Midbrain (tissue), 1 donor: ENCODE measurements around the gene TRAM2.
A peak's percentile ranks its signal among the peaks of the same experiment; 100 is the strongest.

Source experiments
- DNase-seq: peaks from one replicate; lab custom pipeline; 2025; lab: John Stamatoyannopoulos, UW

TRAM2 gene

DNA sequence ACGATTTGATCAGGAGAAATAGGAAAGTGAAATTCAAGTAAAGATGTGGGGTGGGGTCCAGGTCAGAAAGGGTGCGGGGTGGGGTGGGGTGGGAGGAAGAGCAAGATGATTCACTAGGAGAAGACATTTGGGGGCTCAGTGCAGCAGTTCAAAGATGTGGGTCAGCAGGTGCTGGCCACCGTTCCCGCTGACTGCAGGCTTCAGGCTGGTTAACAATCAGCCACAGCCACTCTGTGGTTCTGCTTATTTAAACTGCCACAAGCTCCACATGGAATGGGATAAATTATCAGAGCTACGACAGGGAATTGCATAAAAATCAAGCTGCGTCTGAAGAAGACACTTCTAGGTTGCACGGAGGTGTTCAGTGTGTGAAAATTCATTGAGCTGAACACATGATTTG, 49.4 kb downstream of the TRAM2 start:
- no peak for DNase-seq

GRCh38 chr6:52526634-52527033, 50.2 kb downstream of the TRAM2 start:
- no peak for DNase-seq

GRCh38 chr6:52524918-52525317, 51.9 kb downstream of the TRAM2 start:
- no peak for DNase-seq

- no peak for DNase-seq
These were observed 53.3 kb downstream of the TRAM2 start for GRCh38 chr6:52523378-52524142.

DNA sequence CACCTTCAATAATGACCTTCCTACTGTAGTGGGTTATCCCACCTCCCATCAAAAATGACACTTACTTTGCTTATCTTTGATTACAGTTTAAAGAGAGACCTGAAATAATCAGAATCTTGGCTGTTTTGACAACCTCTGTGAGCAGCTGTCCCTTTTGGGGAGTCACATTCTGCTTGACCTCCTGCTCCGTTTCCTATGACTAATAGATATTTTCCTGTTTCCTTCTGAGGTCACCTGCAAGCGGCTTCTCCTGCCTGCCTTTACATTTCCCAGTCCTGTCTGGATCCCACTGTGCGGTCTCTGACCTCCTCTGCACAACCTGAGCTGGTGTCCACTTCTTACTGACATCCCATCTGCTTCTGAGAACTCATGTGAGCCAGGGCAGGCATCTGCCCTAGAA, 54.2 kb downstream of the TRAM2 start:
- DNase-seq, result no peak

GRCh38 chr6:52522151-52522626, 54.7 kb downstream of the TRAM2 start:
- DNase-seq, result no peak

DNA sequence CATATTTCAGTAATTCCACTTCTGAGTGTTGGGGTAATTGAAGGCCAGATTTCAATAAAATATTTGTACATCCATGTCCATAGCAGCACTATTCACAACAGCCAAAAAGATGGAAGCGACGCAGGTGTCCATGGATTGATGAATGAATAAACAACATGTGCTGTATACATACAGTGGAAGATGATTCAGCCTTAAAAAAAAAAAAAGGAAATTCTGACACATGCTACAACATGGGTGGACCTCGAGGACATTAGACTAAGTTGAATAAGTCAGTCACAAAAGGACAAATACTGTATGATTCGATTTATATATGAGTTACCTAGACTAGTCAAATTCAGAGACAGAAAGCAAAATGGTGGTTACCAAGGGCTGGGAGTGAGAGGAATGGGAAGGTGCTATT, 57.2 kb downstream of the TRAM2 start:
- DNase-seq, result no peak

DNA sequence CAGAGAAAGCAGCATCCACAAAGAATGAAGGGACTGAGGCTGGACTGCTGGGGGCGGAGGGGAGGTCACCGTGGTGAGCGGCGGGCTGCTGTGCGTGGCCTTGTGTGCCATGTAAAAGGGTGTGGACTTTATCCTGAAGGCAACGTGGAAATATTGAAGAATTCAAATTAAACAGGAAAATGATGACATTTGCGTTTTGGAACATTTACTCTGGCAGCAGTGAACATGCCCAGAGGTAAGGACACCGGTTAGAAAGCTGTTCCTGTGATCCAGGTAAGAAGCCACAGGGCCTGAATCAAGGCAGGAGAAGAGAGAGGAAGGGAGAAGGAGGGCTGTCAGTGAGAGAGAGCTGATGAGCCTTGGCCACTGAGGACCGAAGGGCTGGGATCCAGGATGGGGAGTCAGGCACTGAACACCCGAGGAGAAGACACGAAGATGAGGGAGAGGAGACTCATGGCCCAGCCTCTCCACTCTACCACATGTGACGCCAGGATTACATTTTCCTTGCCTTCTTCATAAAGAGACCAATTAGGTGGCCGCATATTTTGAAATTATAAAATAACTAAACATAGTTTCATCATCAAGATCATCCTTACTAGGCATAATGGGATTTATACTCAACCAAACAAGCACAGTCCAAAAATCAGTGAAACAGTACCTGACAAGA, 58.4 kb downstream of the TRAM2 start:
- DNase-seq, result no peak

DNA sequence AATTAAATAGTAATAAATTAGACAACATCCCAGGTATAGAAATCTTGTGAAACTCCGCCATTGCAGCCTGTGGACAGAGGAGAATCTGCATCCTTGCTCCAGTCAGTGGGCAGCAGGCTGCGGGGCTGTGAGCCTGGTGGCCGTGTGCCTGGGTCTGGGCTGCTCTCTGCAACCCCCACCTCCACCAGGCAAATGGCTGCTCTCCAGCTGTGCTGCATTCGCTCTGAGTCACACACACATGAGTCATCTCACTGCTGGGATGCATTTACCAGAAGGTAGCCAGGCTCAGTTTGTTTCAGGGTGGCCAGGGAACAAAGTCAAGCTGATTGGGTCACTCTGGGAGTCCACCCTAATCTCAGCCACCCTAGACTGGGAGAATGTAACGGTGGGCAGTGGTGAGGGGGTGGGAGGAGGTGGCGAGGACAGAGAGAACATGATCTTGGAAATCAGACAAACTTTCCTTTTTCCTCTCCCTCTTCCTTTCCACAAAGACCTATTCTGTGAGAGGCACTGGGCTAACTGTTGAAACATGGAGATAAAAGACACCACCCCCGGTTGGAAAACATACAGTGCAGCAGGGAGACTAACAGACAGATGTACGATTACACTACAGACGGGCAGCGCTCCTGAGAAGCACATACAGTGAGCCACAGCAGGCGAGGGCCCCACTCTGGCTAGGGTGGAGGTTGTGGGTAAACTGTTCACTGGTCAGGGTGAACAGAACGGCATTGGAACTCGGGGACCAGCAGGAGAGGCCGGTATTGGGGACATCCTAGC, 59.2 kb downstream of the TRAM2 start:
- DNase-seq, result peak; percentile 38

DNA sequence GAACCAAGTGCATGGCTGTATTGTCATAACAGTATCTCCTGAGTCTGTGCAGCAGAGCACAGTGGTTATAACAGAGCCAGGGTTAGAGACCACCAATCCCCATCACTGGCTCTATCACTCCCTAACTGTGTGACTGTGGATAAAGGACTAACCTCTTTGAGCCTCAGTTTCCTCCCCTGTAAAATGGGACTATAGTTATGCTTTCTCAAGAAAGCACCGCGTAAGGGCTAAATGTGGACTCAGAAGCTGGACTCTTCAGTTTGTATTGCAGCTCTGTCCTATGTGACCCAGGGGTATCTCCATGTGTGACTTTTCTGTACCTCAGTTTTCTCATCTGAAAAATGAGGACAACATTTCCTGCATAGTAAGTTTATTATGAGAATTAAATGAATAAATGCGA, 59.9 kb downstream of the TRAM2 start:
- no peak for DNase-seq

- no peak for DNase-seq
These were observed 60.6 kb downstream of the TRAM2 start for GRCh38 chr6:52516269-52516668.

GRCh38 chr6:52515219-52515960, 61.5 kb downstream of the TRAM2 start:
- no peak for DNase-seq

DNA sequence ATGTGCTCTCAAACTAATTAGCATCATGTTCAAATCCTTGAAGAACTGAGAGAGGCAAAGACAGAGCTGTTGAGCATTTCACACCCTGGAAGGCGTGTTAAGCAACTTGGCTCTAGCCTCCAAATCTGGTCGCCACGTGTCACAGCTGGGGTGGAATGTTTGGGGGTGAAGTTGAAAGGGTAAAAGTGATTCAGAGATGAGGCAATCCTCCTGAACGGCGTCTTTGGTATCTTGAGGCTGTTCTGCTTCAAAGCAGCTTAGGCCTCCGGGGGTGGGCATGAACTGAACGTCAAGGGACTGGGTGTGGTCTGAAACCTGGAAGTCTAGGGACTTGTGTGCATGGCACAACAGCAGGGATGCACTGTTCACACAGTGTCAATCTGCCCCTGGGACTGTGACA, 62.3 kb downstream of the TRAM2 start:
- DNase-seq, result no peak

- no peak for DNase-seq
These were observed 63.0 kb downstream of the TRAM2 start for GRCh38 chr6:52513896-52514295.

DNA sequence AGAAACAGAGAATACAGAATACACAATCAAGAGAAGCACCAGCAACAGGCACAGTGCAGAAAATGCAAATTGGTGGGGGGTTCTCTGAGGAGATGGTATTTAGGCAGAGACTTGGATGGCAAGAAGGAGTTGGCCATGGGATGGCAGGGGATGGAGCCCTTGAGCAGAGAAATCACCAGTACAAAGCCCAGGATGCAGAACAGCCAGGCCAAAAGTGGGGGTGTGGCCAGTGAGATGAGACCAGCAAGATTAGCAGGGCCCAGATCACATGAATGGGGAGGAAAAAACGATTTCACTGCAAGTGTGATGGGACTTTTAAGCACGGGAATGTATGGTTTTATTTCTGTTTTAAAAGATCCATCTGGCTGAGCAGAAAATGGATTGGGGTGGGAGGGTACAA, 63.4 kb downstream of the TRAM2 start:
- DNase-seq, result no peak

GRCh38 chr6:52512199-52512598, 64.7 kb downstream of the TRAM2 start:
- no peak for DNase-seq

DNA sequence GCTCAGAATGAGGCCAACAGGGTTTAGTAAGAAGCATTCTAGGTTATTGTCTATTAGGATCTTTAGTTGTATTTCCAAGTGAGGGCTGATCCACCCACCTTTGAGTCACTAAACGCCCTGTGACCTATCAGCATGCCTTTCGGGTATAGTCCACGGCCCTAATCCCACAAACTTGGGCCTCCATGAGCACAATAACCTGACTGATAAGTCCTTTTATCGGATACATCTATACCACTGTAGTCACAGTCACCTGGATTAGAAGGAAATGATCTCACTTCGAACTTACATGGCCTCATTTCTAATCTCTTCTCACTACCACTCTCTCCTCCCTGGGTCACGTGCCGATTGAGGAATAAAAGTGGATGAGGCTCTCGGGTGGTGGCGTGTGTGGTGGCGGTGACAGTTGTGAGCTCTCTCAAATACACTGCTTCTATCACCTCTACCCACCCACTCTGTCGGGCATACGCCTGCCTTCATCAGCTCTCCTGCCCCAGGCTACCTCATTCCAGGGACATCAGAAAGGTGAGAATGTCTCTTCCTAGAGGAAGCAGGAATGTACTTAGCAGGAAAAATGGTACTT, 65.2 kb downstream of the TRAM2 start:
- DNase-seq, result no peak

GRCh38 chr6:52511163-52511562, 65.7 kb downstream of the TRAM2 start:
- DNase-seq, result no peak

GRCh38 chr6:52510213-52510562, 66.7 kb downstream of the TRAM2 start:
- DNase-seq, result no peak

DNA sequence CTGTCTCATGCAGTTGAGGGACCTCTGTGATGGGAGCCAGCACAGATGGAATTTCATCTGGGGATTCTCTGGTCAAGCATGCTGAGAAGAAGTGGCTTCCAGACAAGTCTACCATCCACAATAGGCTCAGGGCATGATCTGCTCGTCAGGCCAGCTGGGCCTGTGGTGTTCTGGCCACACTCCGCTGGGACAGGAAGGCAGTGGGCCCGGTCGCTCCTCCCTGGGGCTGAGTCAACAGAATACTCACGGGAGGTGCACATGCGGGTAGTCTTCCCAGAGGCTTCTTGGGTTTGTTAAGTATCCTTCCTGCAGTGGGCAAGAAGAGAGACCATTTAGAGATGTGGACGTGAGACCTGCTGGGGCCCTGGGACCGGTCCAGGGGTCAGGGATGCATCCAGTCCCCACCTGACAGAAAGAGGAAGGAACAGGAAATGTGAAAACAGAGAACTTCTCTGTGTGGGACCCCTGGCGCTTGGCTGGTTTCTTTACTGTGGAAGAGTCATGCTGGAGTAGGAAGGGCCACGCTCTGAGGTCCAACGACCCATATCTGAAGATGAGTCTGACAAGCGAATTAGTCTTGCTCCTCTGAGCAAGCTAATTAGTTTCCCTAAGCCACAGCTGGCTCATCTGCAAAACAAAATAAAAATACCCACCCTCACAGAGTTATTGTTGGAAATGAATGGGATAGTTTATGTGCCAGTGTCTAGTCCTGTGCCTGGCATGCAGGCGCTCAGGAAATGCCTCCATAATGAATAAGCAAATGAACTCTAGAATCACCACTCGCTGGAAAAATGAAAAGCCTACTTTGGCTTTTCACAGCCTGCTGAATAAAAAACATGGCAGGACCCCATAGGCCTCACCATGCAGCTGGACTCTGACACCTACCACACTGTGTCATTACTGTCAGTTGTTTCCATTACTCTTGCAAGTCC, 67.3 kb downstream of the TRAM2 start:
- no peak for DNase-seq

DNA sequence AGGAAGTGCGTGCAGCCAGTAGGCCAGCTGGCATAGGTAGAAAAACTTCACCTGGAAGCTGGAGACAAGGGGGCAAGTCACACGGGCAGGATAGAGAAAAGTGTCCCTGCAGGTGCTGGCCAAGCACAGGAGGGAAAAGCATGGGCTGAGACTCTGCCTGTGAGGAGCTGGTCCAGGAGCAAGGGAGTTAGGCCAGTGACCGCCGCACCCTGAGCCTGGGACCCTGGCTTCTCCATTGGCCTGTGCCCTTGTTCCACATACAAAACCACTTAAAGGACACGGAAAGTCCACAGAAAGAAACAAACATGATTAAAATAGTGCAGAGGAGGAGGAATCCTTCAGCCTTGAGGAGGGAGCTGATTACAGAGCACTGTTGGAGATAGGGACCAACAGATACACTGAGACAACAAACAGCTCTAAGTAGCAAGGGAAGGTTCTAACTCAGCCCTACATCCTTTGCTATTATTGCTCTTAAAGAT, 68.6 kb downstream of the TRAM2 start:
- DNase-seq, result no peak
